D721Med (cell line): Measurements from ENCODE around the gene JMJD1C.
A peak's percentile ranks its signal among the peaks of the same experiment; 100 is the strongest.
"Not testable (repeated sequence)": the region's sequence is repeated elsewhere in the genome, so short reads cannot be mapped to it uniquely, and the experiment has no call there.

ENCODE experiments used
- DNase-seq: peaks from one replicate; pipeline ENCODE4 v3.0.0; 2011; ENCODE audit warnings: low spot score; ENCODE audit not compliant: insufficient read length
- FAIRE-seq: peaks from 2 replicates; lab custom pipeline; 2011; peaks lifted over from hg19 to GRCh38; lab: Jason Lieb, UNC
- TF ChIP-seq, protein P1 (sequence below): IDR thresholded peaks from 2 replicates; pipeline ENCODE4 v1.5.1; 2012; ENCODE audit warnings: mild to moderate bottlenecking, control low read depth; ENCODE audit not compliant: insufficient read depth; ENCODE audit errors: missing control alignments

JMJD1C gene

DNA sequence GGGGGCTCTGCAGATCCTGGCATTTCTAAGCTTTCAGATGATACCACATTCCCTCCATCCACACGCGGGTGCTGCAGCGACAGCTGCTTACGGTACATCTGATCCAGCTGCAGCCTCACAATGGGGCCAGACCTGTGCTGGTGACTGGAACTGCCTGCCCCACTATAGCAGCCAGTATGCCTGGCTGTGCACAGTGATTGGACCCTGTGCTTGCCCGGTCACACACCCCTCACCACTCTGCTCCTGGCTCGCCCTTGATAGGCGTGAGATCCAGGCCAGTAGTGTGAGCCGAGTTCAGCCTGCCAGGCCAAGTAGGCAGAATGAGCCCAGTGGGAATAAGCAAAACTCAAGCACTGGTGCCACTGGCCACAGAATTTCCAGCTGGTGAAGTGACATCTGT, 167.8 kb downstream of the JMJD1C start:
- FAIRE-seq (no peak), DNase-seq (no peak)
- TF ChIP-seq, protein P1, sequence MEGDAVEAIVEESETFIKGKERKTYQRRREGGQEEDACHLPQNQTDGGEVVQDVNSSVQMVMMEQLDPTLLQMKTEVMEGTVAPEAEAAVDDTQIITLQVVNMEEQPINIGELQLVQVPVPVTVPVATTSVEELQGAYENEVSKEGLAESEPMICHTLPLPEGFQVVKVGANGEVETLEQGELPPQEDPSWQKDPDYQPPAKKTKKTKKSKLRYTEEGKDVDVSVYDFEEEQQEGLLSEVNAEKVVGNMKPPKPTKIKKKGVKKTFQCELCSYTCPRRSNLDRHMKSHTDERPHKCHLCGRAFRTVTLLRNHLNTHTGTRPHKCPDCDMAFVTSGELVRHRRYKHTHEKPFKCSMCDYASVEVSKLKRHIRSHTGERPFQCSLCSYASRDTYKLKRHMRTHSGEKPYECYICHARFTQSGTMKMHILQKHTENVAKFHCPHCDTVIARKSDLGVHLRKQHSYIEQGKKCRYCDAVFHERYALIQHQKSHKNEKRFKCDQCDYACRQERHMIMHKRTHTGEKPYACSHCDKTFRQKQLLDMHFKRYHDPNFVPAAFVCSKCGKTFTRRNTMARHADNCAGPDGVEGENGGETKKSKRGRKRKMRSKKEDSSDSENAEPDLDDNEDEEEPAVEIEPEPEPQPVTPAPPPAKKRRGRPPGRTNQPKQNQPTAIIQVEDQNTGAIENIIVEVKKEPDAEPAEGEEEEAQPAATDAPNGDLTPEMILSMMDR, result no peak

- FAIRE-seq, result no peak
- DNase-seq, result no peak
- TF ChIP-seq, protein P1, result no peak
Measured at GRCh38 chr10:63294781-63295180, 171.0 kb downstream of the JMJD1C start.

GRCh38 chr10:63292847-63293246, 172.9 kb downstream of the JMJD1C start:
- not testable (repeated sequence) for DNase-seq
- FAIRE-seq, result peak; percentile 73

- TF ChIP-seq, protein P1, result no peak
- FAIRE-seq (no peak), DNase-seq (no peak)
Measured at GRCh38 chr10:63288170-63288569, 177.6 kb downstream of the JMJD1C start.

DNA sequence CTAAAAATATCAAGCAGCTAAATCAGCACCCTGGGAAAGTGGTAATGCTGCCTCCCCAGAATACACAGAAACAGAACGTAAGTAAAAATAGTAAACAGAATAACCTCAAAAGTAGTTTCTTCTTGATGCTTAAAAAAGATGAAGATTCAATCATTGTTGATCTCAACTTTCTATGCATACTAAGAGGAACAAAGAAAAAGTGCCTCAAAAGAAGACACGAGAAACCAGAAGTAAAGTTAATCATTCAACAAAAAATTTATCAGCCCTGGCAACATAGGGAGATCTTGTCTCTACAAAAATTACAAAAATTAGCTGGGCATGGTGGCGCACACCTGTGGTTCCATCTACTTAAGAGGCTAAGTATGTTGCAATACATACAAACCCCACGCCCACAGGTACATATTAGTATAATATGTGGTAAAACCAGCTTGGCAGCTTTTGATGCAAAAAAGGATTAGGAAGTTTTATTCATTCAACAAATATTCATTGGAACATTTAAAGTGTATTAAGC, 179.0 kb downstream of the JMJD1C start:
- DNase-seq, result no peak
- TF ChIP-seq, protein P1, result no peak
- FAIRE-seq, result no peak

- DNase-seq (no peak), FAIRE-seq (no peak)
- TF ChIP-seq, protein P1, result no peak
Measured at GRCh38 chr10:63286340-63286739, 179.4 kb downstream of the JMJD1C start.

GRCh38 chr10:63283901-63284300, 181.9 kb downstream of the JMJD1C start:
- FAIRE-seq, DNase-seq: not testable (repeated sequence)

DNA sequence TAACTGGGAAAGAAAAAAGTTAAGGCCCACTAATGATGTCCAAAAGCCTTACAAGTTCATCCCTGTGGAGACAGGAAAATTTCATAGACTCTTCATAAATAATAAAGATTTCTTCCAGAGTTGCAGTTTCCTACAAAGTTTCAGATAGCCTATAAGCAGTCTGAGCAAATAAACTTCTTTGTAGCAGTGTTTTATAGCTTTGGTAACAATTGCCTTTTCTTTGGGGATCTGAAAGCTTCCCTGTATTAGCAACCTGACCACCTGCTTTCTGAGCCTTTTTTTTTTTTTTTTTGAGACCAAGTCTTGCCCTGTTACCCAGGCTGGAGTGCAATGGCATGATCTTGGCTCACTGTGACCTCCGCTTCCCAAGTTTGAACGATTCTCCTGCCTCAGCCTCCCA, 182.7 kb downstream of the JMJD1C start:
- no peak for FAIRE-seq

More for the DNA sequence above, 182.7 kb downstream of the JMJD1C start:
- no peak for DNase-seq
- TF ChIP-seq, protein P1, result no peak
